Transverse colon (tissue), 4 donors: ENCODE data around the gene SARDH.

ENCODE experiments used
- CTCF ChIP-seq, 5 experiments: fragments of 200-600 bp in 3 of 5; fragments of 450-650 bp in 2 of 5; sonication (generic) in 3 of 5; IDR thresholded peaks; 1 replicate in 2 of 5; 2 replicates in 3 of 5; pipeline ENCODE4 v1.5.1; 2016 to 2017; ENCODE audit warnings: antibody characterized with exemption in 5 of 5, inconsistent platforms in 3 of 5, mild to moderate bottlenecking in 2 of 5, moderate library complexity in 1 of 5
- EP300 ChIP-seq: sonication (generic); formaldehyde crosslinking; IDR thresholded peaks from one replicate; pipeline ENCODE4 v1.6.1; 2017; ENCODE audit warnings: antibody characterized with exemption, low read depth
- POLR2A ChIP-seq: fragments of 450-650 bp; IDR thresholded peaks from one replicate; pipeline ENCODE4 v1.6.1; 2016; ENCODE audit warnings: antibody characterized with exemption, mild to moderate bottlenecking, moderate library complexity
- POLR2AphosphoS5 ChIP-seq, 3 donors: sonication (generic); formaldehyde crosslinking; IDR thresholded peaks; one replicate each; pipeline ENCODE4 v1.6.1; 2016; ENCODE audit warnings: antibody characterized with exemption in 3 of 3

GRCh38 chr9:133733421-133733795, 4.7 kb downstream of the SARDH start:
- TF ChIP-seq CTCF (IDR thresholded peaks at IDR 0.05) (no peak), POLR2AphosphoS5 (IDR thresholded peaks at IDR 0.05) (no peak), POLR2A (no peak), EP300 (no peak)
